WERI-Rb-1 (cell line): ENCODE results near the gene SHE.
"Not testable (repeated sequence)": the region's sequence is repeated elsewhere in the genome, so short reads cannot be mapped to it uniquely, and the experiment has no call there.

Experiments
- DNase-seq: peaks from one replicate; pipeline ENCODE4 v3.0.0-alpha.2; 2020
- H3K27ac ChIP-seq: fragments of 250-450 bp; sonication (Bioruptor Pico); 2 replicates; pipeline ENCODE4 v1.5.1; 2020; ENCODE audit warnings: mild to moderate bottlenecking, moderate library complexity
- H3K27me3 ChIP-seq: fragments of 250-450 bp; sonication (Bioruptor Pico); 2 replicates; pipeline ENCODE4 v1.5.1; 2021; ENCODE audit warnings: mild to moderate bottlenecking, low read depth, moderate library complexity; ENCODE audit not compliant: insufficient read depth, severe bottlenecking
- H3K36me3 ChIP-seq: fragments of 250-450 bp; sonication (Bioruptor Pico); 2 replicates; pipeline ENCODE4 v1.5.1; 2020; ENCODE audit warnings: mild to moderate bottlenecking, moderate library complexity
- H3K4me3 ChIP-seq: 2 replicates; pipeline ENCODE4 v1.5.1; 2011; ENCODE audit warnings: low read depth, mild to moderate bottlenecking, control low read depth, low read length
- H3K9me3 ChIP-seq: fragments of 250-450 bp; sonication (Bioruptor Pico); 2 replicates; pipeline ENCODE4 v1.5.1; 2021; ENCODE audit warnings: mild to moderate bottlenecking, moderate library complexity; ENCODE audit not compliant: severe bottlenecking
- TF ChIP-seq, protein P1 (sequence below): IDR thresholded peaks from 2 replicates; pipeline ENCODE4 v1.5.1; 2011; ENCODE audit warnings: low read depth, mild to moderate bottlenecking, control low read depth, inconsistent platforms, low read length

Gene SHE

DNA sequence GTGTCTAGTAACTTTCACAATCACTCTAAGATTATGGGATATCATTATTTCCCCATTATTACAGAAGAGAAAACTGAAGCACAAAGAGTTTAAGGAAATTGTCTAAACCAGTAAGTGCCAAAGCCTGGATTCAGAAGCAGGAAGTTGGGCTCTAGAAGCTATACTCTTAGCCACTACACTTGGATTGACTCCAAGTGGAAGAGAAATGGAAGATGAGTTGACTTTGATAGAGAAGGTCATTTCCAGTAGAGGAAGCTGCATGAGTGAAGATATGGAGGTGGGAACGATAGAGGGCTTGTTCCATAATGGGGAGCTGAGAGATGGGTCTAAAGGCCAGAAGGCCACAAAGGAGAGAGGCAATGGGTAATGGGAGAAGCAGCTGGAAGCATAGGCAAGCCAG is 11.9 kb downstream of the SHE start:
- H3K27me3 ChIP-seq: peaks cover 100% of the 10 kb centered on the region
- H3K27ac ChIP-seq: no peak overlapping the region
- peaks cover 5% of the 10 kb centered on the region for H3K9me3 ChIP-seq
- H3K4me3 ChIP-seq: no peak overlapping the region
- no peak for DNase-seq
- no peaks in the 10 kb centered on the region for H3K36me3 ChIP-seq
- TF ChIP-seq, protein P1, sequence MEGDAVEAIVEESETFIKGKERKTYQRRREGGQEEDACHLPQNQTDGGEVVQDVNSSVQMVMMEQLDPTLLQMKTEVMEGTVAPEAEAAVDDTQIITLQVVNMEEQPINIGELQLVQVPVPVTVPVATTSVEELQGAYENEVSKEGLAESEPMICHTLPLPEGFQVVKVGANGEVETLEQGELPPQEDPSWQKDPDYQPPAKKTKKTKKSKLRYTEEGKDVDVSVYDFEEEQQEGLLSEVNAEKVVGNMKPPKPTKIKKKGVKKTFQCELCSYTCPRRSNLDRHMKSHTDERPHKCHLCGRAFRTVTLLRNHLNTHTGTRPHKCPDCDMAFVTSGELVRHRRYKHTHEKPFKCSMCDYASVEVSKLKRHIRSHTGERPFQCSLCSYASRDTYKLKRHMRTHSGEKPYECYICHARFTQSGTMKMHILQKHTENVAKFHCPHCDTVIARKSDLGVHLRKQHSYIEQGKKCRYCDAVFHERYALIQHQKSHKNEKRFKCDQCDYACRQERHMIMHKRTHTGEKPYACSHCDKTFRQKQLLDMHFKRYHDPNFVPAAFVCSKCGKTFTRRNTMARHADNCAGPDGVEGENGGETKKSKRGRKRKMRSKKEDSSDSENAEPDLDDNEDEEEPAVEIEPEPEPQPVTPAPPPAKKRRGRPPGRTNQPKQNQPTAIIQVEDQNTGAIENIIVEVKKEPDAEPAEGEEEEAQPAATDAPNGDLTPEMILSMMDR: no peak

DNA sequence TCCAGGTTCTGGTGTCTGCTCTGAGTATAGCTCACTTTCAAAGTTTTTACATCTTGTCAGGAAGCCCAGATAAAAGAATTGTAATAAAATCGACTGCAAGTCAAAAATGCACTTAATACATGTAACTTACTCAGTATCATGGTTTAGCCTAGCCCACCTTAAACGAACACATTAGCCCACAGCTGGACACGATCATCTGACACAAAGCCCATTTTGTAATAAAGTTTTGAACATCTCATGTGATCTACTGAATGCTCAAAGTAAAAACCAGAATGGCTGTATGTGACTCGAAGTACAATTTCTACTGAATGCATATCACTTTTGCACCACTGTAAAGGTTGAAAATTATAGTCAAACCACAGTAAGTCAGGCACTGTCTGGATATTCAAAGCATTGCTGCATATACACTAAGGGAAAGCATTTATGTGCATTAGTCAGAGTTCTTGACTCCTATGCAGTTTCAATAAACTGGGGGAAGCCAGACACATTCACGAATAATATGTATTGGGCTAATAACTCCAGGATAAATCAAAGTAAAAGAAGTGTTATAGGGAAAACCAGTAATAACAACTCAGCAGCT is 12.4 kb downstream of the SHE start:
- TF ChIP-seq, protein P1: no peak
- Histone ChIP-seq H3K27me3 (peaks cover 99% of the 10 kb centered on the region), H3K9me3 (peaks cover 5% of the 10 kb centered on the region), H3K36me3 (no peaks in the 10 kb centered on the region), H3K4me3 (no peak overlapping the region), H3K27ac (no peak overlapping the region)
- DNase-seq: no peak

DNA sequence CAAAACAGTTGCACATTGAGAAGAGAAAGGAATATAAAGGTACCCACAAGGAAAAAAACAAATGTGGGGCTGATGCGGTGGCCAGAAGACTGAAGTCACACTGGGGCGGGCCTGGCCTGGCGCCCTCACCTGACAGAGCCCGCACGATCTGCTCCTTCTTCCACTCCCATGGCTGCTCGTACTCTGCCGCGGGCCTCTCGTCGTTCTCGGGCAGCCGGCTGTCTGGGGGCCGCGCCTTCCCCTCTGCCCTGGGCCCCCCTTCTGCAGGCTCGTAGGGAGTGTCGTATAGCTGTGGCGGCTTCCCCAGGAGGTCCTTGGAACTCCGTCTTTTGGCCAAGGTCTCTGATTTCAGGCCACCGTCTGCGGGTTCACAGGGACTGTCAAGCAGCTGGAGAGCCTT is 13.3 kb downstream of the SHE start:
- Histone ChIP-seq H3K36me3 (no peaks in the 10 kb centered on the region), H3K9me3 (peaks cover 5% of the 10 kb centered on the region), H3K4me3 (no peak overlapping the region), H3K27ac (no peak overlapping the region), H3K27me3 (peaks cover 99% of the 10 kb centered on the region)
- DNase-seq: no peak
- TF ChIP-seq, protein P1: no peak

DNA sequence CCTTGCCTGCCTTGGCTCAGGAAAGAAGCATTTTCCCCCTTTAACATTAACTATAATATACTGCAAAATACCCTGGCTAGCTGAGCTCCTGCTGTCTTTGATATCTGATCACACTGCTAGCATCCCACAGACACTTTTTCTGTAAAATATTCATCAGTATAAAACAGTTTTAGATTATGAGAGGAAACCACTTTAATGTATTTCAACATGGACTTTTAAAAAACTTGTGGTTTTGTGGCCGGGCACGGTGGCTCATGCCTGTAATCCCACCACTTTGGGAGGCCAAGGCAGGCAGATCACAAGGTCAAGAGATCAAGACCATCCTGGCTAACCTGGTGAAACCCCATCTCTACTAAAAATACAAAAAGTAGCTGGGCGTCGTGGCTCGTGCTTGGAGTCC is 15.5 kb downstream of the SHE start:
- H3K27me3 ChIP-seq: peaks cover 94% of the 10 kb centered on the region
- not testable (repeated sequence) for H3K27ac ChIP-seq, H3K4me3 ChIP-seq, DNase-seq, H3K9me3 ChIP-seq, H3K36me3 ChIP-seq

DNA sequence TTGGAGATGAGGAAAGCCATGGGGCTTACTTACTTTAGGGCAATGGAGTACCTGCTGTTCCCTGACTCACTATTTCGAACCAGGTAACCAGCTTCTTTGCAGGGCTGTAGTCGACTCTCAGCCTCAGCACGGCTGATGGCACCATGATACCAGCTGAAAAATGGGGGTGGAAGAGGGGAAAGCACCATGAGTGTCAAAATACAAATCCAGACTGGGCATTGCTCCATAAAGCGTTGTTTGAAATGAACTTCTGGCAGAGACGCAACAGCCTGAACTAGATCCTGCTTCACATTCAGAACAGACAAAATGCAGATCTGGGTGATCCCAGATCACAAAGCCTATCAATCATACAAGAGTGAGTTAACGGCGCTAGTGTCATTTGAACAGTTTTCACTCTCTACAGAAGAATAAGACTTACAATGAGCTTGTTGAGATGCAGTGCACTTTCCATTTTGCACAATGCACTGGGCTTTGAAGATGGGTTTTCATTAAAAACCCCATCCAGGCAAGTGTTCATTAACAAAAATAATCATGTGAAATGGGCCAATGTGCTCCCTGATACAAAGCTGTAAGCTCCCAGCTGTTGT is 16.2 kb downstream of the SHE start:
- peaks cover 5% of the 10 kb centered on the region for H3K9me3 ChIP-seq
- TF ChIP-seq, protein P1: no peak
- DNase-seq: no peak
- no peaks in the 10 kb centered on the region for H3K36me3 ChIP-seq
- peaks cover 87% of the 10 kb centered on the region for H3K27me3 ChIP-seq
- no peak overlapping the region for H3K27ac ChIP-seq
- no peak overlapping the region for H3K4me3 ChIP-seq

DNA sequence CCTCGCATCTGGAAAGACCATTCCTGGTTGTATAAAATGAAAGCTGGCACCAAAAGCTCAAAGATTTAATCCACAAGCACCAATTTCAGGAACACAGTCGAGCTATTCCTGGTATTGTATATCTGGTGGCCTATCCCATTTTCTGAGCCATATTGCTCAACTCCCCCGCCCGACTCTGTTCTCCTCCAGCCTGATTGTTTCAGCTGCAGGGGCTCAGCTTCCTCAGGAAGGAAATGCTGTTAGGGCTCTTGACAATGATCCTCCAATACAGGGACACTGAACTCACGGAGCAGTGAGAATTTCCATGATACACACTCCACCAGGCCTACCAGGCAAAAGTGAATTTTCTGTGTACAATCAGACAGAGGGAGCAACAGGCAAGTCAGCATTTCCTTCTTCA is 17.1 kb downstream of the SHE start:
- TF ChIP-seq, protein P1: no peak
- Histone ChIP-seq H3K27ac (no peak overlapping the region), H3K9me3 (peaks cover 5% of the 10 kb centered on the region), H3K4me3 (no peak overlapping the region), H3K27me3 (peaks cover 78% of the 10 kb centered on the region), H3K36me3 (no peaks in the 10 kb centered on the region)
- no peak for DNase-seq
